GM12878 (cell line): Measurements from ENCODE around the gene ERVV-1. TPM values are rescaled to one million over a fixed set of nuclear protein-coding genes. Genes with fewer than 3 reads are reported as not detected.

Source experiments
- ATAC-seq: fragments of 200-7000 bp; cut with Tn5 transposase; 3 replicates; pipeline ENCODE4 v1.9.1; 2020; ENCODE audit warnings: mild to moderate bottlenecking, moderate library complexity
- BruUV-seq: library from RNA; stranded (reverse); fragments of 400-500 nt; replicated peaks from 2 replicates; lab custom pipeline; 2021; lab: Mats Ljungman, UMichigan
- CTCF ChIA-PET: fragments of 300-600 bp; sonication (Branson Sonifier 250); formaldehyde crosslinking; extraction: SDS; loops from one replicate; lab custom pipeline; 2021; ENCODE audit warnings: inconsistent platforms; lab: Yijun Ruan, JAX
- POLR2A ChIA-PET: fragments of 350-600 bp; formaldehyde crosslinking; extraction: SDS; loops from one replicate; lab custom pipeline; 2021; ENCODE audit warnings: inconsistent platforms; lab: Charles Lee
- RAD21 ChIA-PET: fragments of 300-600 bp; sonication (Branson Sonifier 250); formaldehyde crosslinking; loops from one replicate; lab custom pipeline; 2023; ENCODE audit warnings: antibody characterized with exemption; ENCODE audit not compliant: unreplicated experiment; lab: Charles Lee
- SMC1A ChIA-PET: fragments of 300-600 bp; sonication (Branson Sonifier 250); formaldehyde crosslinking; loops from one replicate; lab custom pipeline; 2023; ENCODE audit not compliant: unreplicated experiment, uncharacterized antibody; lab: Charles Lee
- DNase-seq: peaks from one replicate; pipeline ENCODE4 v3.0.0-alpha.2; 2011; ENCODE audit warnings: low read depth, low spot score
- FAIRE-seq: peaks from 3 replicates; lab custom pipeline; 2011; peaks lifted over from hg19 to GRCh38; lab: Jason Lieb, UNC
- H2AFZ ChIP-seq: 2 replicates; pipeline ENCODE4 v1.6.0; 2011; ENCODE audit warnings: low read depth, low read length, control low read depth; ENCODE audit not compliant: control insufficient read depth
- H3K27ac ChIP-seq: 2 replicates; pipeline ENCODE4 v1.5.1; 2011; ENCODE audit warnings: control low read depth; ENCODE audit not compliant: control insufficient read depth, insufficient read depth
- H3K27me3 ChIP-seq, 2 experiments: replicated peaks in 1 of 2; 2 replicates each; pipeline versions ENCODE4 v1.6.0 to v1.6.1; 2011; ENCODE audit warnings: low read length in 1 of 2; ENCODE audit not compliant: control insufficient read depth in 2 of 2, insufficient read depth in 2 of 2
- H3K36me3 ChIP-seq, 2 experiments: 2 replicates each; pipeline ENCODE4 v1.5.1; 2011; ENCODE audit warnings: low read length in 1 of 2; ENCODE audit not compliant: control insufficient read depth in 2 of 2, insufficient read depth in 2 of 2
- H3K4me1 ChIP-seq: 2 replicates; pipeline ENCODE4 v1.6.1; 2011; ENCODE audit warnings: mild to moderate bottlenecking, low read length, moderate library complexity, mixed read lengths; ENCODE audit not compliant: control insufficient read depth, insufficient read depth
- H3K4me2 ChIP-seq: 2 replicates; pipeline ENCODE4 v1.6.0; 2011; ENCODE audit warnings: control low read depth; ENCODE audit not compliant: control insufficient read depth, insufficient read depth
- H3K4me3 ChIP-seq: fragments of 200-600 bp; sonication (generic); 2 replicates; pipeline ENCODE4 v1.5.1; 2016
- H3K79me2 ChIP-seq: 2 replicates; pipeline ENCODE4 v1.6.0; 2011; ENCODE audit warnings: low read length; ENCODE audit not compliant: control insufficient read depth, insufficient read depth
- H3K9ac ChIP-seq: 2 replicates; pipeline ENCODE4 v1.8.0; 2011; ENCODE audit warnings: low read length, control low read depth, mixed read lengths; ENCODE audit not compliant: control insufficient read depth, insufficient read depth
- H3K9me3 ChIP-seq: replicated peaks from 3 replicates; pipeline ENCODE4 v1.5.1; 2011; ENCODE audit warnings: mild to moderate bottlenecking, low read length; ENCODE audit not compliant: control insufficient read depth, insufficient read depth
- H4K20me1 ChIP-seq: 2 replicates; pipeline ENCODE4 v1.6.0; 2011; ENCODE audit not compliant: control insufficient read depth, insufficient read depth
- EGR1 ChIP-seq, 2 experiments: IDR thresholded peaks; 1 replicate in 1 of 2; 2 replicates in 1 of 2; pipeline ENCODE4 v1.6.1; 2011 to 2012; ENCODE audit warnings: low read depth in 2 of 2, low read length in 2 of 2, borderline replicate concordance in 1 of 2, mild to moderate bottlenecking in 1 of 2, moderate library complexity in 1 of 2
- HDGF ChIP-seq: fragments of 450-650 bp; IDR thresholded peaks from 2 replicates; pipeline ENCODE4 v1.6.1; 2016; ENCODE audit warnings: antibody characterized with exemption
- IKZF2 ChIP-seq, 2 experiments: fragments of 450-650 bp; IDR thresholded peaks; 2 replicates each; pipeline ENCODE4 v1.6.1; 2017; ENCODE audit warnings: mild to moderate bottlenecking in 2 of 2, moderate library complexity in 2 of 2
- MTA3 ChIP-seq: IDR thresholded peaks from 2 replicates; pipeline ENCODE4 v1.6.1; 2012; ENCODE audit warnings: low read length, inconsistent platforms, borderline replicate concordance
- SRF ChIP-seq, 2 experiments: IDR thresholded peaks; 2 replicates each; pipeline ENCODE4 v1.6.1; 2011; ENCODE audit warnings: low read depth in 2 of 2, low read length in 2 of 2, mild to moderate bottlenecking in 1 of 2, moderate library complexity in 1 of 2
- STAT3 ChIP-seq: IDR thresholded peaks from 2 replicates; pipeline ENCODE4 v1.6.1; 2011; ENCODE audit warnings: low read depth, low read length, improper control_type of control experiment
- TCF3 ChIP-seq: IDR thresholded peaks from 2 replicates; pipeline ENCODE4 v1.6.1; 2012; ENCODE audit warnings: low read depth, mild to moderate bottlenecking, low read length, borderline replicate concordance; ENCODE audit not compliant: insufficient read depth
- ZNF207 ChIP-seq: fragments of 450-650 bp; IDR thresholded peaks from 2 replicates; pipeline ENCODE4 v1.6.1; 2014; ENCODE audit warnings: antibody characterized with exemption, mild to moderate bottlenecking, borderline replicate concordance
- WGBS: methylation state at CpG from one replicate; pipeline ENCODE4 v1.1.6; 2016; ENCODE audit warnings: low lambda C conversion rate; ENCODE audit not compliant: insufficient replicate concordance, insufficient coverage; ENCODE audit errors: missing lambda C conversion rate; 5-methylcytosine and 5-hydroxymethylcytosine counted together
- in situ Hi-C: fragments of 300-500 bp; cut with MboI; formaldehyde crosslinking; loops from 9 replicates; pipeline ENCODE4 v1.14.3; 2018; ENCODE audit warnings: mixed read lengths
- intact Hi-C: fragments of 100-400 bp; cut with micrococcal nuclease; formaldehyde crosslinking; loops from one replicate; pipeline ENCODE4 v1.14.2; 2022; ENCODE audit not compliant: unreplicated experiment
- polyA plus RNA-seq, 11 experiments: library from polyadenylated mRNA; depleted of rRNA in 4 of 11; unstranded in 6 of 11; stranded (reverse) in 5 of 11; fragments of >200 nt; fragmentation: Nextera tagmentation in 4 of 11; fragmentation: Illumina TruSeq in 1 of 11; extraction: Ambion mirVana in 4 of 11; extraction: Trizol in 1 of 11; gene quantifications; 1 replicate in 1 of 11; 2 replicates in 10 of 11; pipeline versions ENCODE4 v1.2.1 to v1.2.3, GENCODE V29; 2011 to 2016; ENCODE audit warnings: inconsistent platforms in 2 of 11, missing spikeins in 2 of 11, low read depth in 1 of 11
- total RNA-seq, 4 experiments: library from RNA; depleted of rRNA in 3 of 4; stranded (reverse); fragments of >200 nt in 3 of 4; fragmentation: Illumina TruSeq in 1 of 4; extraction: Trizol in 1 of 4; gene quantifications; 2 replicates each; pipeline versions ENCODE4 v1.2.1 to v1.2.3, GENCODE V29; 2013 to 2021
- TF ChIP-seq, protein P1 (sequence below): fragments of 450-650 bp; IDR thresholded peaks from 2 replicates; pipeline ENCODE4 v1.6.1; 2016; ENCODE audit warnings: mild to moderate bottlenecking
- TF ChIP-seq, protein P2 (sequence below): IDR thresholded peaks from 2 replicates; pipeline ENCODE4 v1.6.1; 2012; ENCODE audit warnings: mild to moderate bottlenecking, low read depth, low read length

ERVV-1 gene
- total and polyA plus RNA-seq, 10 of the 15 experiments (the other 5 are each of a cell fraction or from before 2014, with no cell fraction given) = 0.05 TPM; not detected in 9

DNA sequence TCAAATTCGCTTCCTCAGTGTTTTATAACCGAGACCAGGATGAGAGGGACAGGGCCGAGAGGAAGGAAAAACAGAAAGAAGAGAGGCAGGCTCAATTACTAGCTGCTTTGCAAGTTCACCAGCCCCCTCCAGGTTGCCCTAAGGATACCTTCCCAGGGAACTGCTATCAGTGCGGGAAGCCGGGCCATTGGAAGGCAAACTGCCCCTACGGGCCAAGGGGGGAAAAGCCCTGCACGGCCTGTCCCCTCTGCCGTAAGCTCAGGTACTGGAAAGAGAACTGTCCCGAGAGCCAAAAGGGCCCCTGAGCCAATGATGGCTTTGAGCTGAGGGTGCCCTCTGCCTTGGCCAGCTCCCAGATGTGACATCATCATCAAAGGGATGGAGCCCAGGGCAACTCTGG, 3.2 kb upstream of the ERVV-1 start:
- ATAC-seq (no peak), DNase-seq (no peak), FAIRE-seq (no peak)
- Histone ChIP-seq H2AFZ (no peak overlapping the region), H3K79me2 (no peaks in the 10 kb centered on the region), H3K4me3 (no peak overlapping the region), H3K36me3 (no peaks in the 10 kb centered on the region), H3K27ac (no peak overlapping the region)
- in situ Hi-C loops (no loop called here), intact Hi-C loops (no loop called here)
- TF ChIP-seq, protein P1, sequence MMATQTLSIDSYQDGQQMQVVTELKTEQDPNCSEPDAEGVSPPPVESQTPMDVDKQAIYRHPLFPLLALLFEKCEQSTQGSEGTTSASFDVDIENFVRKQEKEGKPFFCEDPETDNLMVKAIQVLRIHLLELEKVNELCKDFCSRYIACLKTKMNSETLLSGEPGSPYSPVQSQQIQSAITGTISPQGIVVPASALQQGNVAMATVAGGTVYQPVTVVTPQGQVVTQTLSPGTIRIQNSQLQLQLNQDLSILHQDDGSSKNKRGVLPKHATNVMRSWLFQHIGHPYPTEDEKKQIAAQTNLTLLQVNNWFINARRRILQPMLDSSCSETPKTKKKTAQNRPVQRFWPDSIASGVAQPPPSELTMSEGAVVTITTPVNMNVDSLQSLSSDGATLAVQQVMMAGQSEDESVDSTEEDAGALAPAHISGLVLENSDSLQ = no peak
- no peak for TF ChIP-seq SRF (IDR thresholded peaks at IDR 0.05; ENCODE audit: low read depth in 2 of 2, low read length in 2 of 2)
- no peak for TF ChIP-seq TCF3
- TF ChIP-seq, protein P2, sequence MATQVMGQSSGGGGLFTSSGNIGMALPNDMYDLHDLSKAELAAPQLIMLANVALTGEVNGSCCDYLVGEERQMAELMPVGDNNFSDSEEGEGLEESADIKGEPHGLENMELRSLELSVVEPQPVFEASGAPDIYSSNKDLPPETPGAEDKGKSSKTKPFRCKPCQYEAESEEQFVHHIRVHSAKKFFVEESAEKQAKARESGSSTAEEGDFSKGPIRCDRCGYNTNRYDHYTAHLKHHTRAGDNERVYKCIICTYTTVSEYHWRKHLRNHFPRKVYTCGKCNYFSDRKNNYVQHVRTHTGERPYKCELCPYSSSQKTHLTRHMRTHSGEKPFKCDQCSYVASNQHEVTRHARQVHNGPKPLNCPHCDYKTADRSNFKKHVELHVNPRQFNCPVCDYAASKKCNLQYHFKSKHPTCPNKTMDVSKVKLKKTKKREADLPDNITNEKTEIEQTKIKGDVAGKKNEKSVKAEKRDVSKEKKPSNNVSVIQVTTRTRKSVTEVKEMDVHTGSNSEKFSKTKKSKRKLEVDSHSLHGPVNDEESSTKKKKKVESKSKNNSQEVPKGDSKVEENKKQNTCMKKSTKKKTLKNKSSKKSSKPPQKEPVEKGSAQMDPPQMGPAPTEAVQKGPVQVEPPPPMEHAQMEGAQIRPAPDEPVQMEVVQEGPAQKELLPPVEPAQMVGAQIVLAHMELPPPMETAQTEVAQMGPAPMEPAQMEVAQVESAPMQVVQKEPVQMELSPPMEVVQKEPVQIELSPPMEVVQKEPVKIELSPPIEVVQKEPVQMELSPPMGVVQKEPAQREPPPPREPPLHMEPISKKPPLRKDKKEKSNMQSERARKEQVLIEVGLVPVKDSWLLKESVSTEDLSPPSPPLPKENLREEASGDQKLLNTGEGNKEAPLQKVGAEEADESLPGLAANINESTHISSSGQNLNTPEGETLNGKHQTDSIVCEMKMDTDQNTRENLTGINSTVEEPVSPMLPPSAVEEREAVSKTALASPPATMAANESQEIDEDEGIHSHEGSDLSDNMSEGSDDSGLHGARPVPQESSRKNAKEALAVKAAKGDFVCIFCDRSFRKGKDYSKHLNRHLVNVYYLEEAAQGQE = no peak
- no peak for TF ChIP-seq MTA3
- TF ChIP-seq IKZF2 (IDR thresholded peaks at IDR 0.05) = no peak
- no peak for TF ChIP-seq STAT3
- TF ChIP-seq ZNF207 = no peak
- no peak for TF ChIP-seq HDGF
- TF ChIP-seq EGR1 (IDR thresholded peaks at IDR 0.05; ENCODE audit: borderline replicate concordance in 1 of 2, low read depth in 2 of 2, low read length in 2 of 2) = no peak
- TF ChIP-seq, all 136 proteins: peak for 0
- H4K20me1 ChIP-seq = no peaks in the 10 kb centered on the region
- H3K9ac ChIP-seq = no peak overlapping the region
- no peaks in the 10 kb centered on the region for H3K27me3 ChIP-seq
- H3K9me3 ChIP-seq = no peaks in the 10 kb centered on the region; the same call in 1 of the 3 replicates
- WGBS = 40% methylated on average over 9 of the region's 9 CpGs
- ChIA-PET SMC1A (no interaction called here), POLR2A (no interaction called here), RAD21 (no interaction called here), CTCF (no interaction called here)
- no peaks in the 10 kb centered on the region for H3K4me1 ChIP-seq
- no TSS peak for BruUV-seq
- no peak overlapping the region for H3K4me2 ChIP-seq
